Erythroblast (primary cell): ENCODE data around the gene TGM2.

Source experiments
- GATA1 ChIP-seq: IDR thresholded peaks from 2 replicates; pipeline ENCODE4 v1.6.1; 2011; ENCODE audit warnings: low read depth, mild to moderate bottlenecking, control low read depth, low read length, moderate library complexity
- POLR2A ChIP-seq: IDR thresholded peaks from 2 replicates; pipeline ENCODE4 v1.6.1; 2011; ENCODE audit warnings: mild to moderate bottlenecking, low read length

- TF ChIP-seq POLR2A (no peak), GATA1 (no peak)
Measured at GRCh38 chr20:38203337-38203980, 38.4 kb upstream of the TGM2 start.
